B cell (primary cell): ENCODE results near the gene KCND1.

Experiments used
- CTCF ChIP-seq: fragments of 200-600 bp; IDR thresholded peaks from one replicate; pipeline ENCODE4 v1.8.0; 2022; ENCODE audit warnings: antibody characterized with exemption, mild to moderate bottlenecking
- EZH2 ChIP-seq: IDR thresholded peaks from 2 replicates; pipeline ENCODE4 v1.6.1; 2012; ENCODE audit warnings: borderline replicate concordance, low read depth, mild to moderate bottlenecking, moderate library complexity, low read length; ENCODE audit not compliant: insufficient read depth, poor library complexity, severe bottlenecking

GRCh38 chrX:48938721-48939425 lies 32.8 kb downstream of the KCND1 start:
- TF ChIP-seq CTCF = no peak
- TF ChIP-seq EZH2 = no peak
